ENCODE data around the gene TRPC1. TPM values are rescaled to one million over a fixed set of nuclear protein-coding genes. Genes with fewer than 3 reads are reported as not detected.
"Not testable (repeated sequence)": the region's sequence is repeated elsewhere in the genome, so short reads cannot be mapped to it uniquely, and the experiment has no call there.

TRPC1 gene
- 1 to 10 TPM; 3.0 TPM for total RNA-seq

DNA sequence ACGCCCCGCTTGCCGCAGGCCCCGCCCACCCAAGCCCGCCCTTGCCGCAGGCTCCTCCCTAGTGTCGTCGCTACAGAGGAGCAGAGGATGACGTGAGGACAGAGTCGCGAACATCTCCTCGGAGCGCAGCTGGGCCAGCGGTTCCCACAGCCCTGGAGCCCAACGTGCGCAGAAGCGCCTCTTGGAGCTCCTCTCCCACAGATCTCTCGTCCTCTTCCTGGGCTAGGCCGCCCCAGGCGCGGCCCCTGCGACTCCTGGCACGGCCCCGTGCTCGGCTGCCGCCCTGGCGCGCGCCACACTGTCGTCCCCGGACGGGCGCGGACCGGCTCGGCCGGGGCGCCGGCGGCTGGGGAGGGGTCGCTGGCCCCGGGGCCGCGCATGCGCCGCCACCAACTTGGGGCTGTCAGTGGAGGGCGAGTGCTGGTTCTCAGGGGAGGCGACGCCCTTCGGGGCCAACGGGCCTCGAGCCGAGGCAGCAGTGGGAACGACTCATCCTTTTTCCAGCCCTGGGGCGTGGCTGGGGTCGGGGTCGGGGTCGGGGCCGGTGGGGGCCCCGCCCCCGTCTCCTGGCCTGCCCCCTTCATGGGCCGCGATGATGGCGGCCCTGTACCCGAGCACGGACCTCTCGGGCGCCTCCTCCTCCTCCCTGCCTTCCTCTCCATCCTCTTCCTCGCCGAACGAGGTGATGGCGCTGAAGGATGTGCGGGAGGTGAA is at the start of gene TRPC1:
Gene TRPC1, plus strand, starts transcription at position 67 of the 714 bp plus-strand sequence. Its CDS starts 526 bp downstream, at position 593.
- Mint-ChIP-seq H3K36me3 (ENCODE audit: low read depth) (no peaks in the 10 kb centered on the region), H3K27me3 (peaks cover 53% of the 10 kb centered on the region), H3K4me1 (peaks cover 12% of the 10 kb centered on the region), H3K27ac (peak within 1 kb of the TSS; percentile 83), H3K9me3 (no peaks in the 10 kb centered on the region), H3K4me3 (peak within 1 kb of the TSS; percentile 81)
- CTCF ChIA-PET: interaction anchor here (1.2 kb wide), 1 partner anchor 147 kb away, joined by 4 read pairs; no protein-coding TSS in a partner anchor
- POLR2A ChIA-PET: interaction anchor here (0.6 to 2.8 kb wide), 9 partner anchors 8 to 927 kb away, joined by 3 to 16 read pairs (median 3); partner anchors contain the start of genes ATR and U2SURP
- peak; percentile 85 for DNase-seq

DNA sequence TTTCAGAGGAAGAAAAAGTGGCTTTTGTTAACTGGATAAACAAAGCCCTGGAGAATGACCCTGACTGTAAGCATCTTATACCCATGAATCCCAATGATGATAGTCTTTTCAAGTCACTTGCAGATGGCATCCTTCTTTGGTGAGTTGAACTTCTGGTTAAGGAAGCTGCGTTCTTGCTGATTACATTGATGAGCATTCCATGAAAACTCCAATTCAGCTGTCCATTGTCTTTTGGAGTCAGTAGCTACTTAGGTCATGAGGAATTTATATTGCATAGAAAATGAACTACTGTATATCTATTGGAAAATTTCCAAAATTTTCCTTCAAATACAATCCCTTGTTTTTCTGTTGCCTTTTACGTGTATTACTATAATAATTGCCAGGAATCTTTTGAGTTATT is 47.7 kb upstream of the TRPC1 start:
- Mint-ChIP-seq H3K4me3 (no peak overlapping the region), H3K9me3 (no peaks in the 10 kb centered on the region)

DNA sequence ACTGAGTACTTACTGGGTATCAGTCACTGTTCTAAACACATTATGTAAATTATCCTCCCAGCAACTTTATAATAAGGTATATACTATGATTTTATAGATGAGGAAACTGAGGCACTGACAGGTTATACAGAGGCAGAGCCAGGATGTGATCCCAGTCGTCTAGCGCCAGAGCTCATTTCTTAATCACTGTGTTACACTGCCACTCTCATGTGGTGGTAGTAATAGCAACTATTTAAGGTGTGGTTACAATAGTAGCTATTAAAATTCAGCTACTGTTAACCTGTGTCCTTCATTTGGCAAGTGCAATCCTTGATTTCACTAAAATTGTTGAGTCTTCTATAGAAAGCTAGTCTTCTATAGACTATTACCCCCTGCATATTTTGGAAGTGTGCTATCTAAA is 43.1 kb upstream of the TRPC1 start:
- Mint-ChIP-seq H3K27ac (no peak overlapping the region), H3K9me3 (no peaks in the 10 kb centered on the region), H3K36me3 (ENCODE audit: low read depth) (no peaks in the 10 kb centered on the region), H3K4me3 (no peak overlapping the region), H3K4me1 (no peaks in the 10 kb centered on the region), H3K27me3 (no peaks in the 10 kb centered on the region)
- ChIA-PET POLR2A (no interaction called here), CTCF (no interaction called here)
- DNase-seq: no peak

More for the DNA sequence above, 47.7 kb upstream of the TRPC1 start:
- no peak overlapping the region for H3K27ac Mint-ChIP-seq
- CTCF ChIA-PET: no interaction called here
- POLR2A ChIA-PET: no interaction called here
- H3K36me3 Mint-ChIP-seq (ENCODE audit: low read depth): no peaks in the 10 kb centered on the region
- DNase-seq: no peak
- H3K4me1 Mint-ChIP-seq: no peaks in the 10 kb centered on the region
- H3K27me3 Mint-ChIP-seq: no peaks in the 10 kb centered on the region

DNA sequence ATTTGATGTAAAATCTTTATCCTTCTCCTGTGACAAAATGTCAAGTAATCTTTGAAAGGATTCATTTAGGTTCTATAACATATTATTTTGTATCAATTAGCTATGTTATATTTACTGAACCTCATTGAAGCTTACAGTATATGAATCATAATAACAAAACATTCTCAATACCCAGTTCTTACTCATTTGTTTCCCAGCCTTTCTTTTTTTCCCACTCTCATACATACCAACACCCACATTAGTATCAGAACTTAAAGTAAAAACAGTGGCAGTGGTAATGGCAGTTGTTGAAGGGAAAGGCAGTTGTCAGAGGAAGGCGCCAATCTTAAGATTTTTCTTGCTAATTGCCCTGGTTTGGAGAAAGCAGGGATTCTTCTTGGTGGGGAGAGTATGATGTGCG is 33.2 kb upstream of the TRPC1 start:
- POLR2A ChIA-PET: no interaction called here
- Mint-ChIP-seq H3K36me3 (ENCODE audit: low read depth) (no peaks in the 10 kb centered on the region), H3K27me3 (no peaks in the 10 kb centered on the region), H3K27ac (no peak overlapping the region), H3K9me3 (no peaks in the 10 kb centered on the region), H3K4me3 (no peak overlapping the region), H3K4me1 (no peaks in the 10 kb centered on the region)
- CTCF ChIA-PET: no interaction called here
- no peak for DNase-seq

DNA sequence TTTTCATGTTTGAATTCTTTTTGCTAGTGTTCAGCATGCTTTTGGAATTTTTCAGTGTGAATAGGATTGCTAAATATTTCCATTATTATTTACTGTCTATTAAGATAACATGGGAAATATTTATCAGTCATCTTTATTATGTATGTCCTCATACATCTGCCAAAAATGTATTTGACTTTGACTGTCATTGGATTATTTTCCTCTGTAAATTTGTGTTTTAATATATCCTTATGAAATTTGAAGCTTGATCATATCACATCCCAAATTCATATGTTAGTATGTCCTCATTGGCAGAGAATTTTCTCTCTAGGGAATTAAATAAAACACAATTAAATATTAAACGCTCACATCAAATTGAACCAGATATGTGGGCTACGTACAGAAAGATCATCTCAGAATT is 32.3 kb upstream of the TRPC1 start:
- no peaks in the 10 kb centered on the region for H3K9me3 Mint-ChIP-seq
- H3K4me3 Mint-ChIP-seq: no peak overlapping the region
- no peak for DNase-seq
- ChIA-PET POLR2A (no interaction called here), CTCF (no interaction called here)
- no peak overlapping the region for H3K27ac Mint-ChIP-seq
- H3K4me1 Mint-ChIP-seq: no peaks in the 10 kb centered on the region
- no peaks in the 10 kb centered on the region for H3K36me3 Mint-ChIP-seq (ENCODE audit: low read depth)
- no peaks in the 10 kb centered on the region for H3K27me3 Mint-ChIP-seq

DNA sequence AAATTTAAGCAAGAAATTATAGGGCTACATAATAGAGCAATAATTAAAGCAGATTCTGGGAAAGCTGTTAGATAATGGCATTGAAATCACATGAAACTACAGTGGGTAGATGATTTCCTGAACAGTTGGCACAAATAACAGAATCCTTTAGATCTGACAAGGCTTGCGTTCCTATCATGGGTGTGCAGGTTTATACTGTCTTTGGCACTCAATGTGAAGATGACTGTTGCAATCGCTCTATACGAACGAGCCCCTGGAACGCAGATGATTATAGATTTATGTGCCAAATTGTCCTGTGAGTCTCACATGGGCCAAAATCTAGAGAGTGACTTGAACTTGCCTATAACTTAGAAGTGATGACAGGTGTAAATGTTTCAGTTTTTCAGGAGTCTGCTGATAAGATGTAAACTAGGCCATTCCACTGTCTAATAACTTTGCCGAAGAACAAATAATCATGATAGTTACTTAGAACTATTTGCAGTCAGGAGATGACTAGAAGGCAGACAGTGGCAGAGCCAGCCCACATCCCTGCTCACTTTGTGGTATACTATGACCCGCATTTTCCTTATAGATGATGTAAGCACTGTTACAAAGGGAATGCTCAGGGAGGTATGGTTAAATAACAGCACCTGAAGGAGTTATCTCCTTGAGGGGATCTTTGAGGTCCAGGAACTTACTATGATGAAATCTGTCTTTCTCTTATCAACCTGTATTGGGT is 30.5 kb upstream of the TRPC1 start:
- Mint-ChIP-seq H3K9me3 (no peaks in the 10 kb centered on the region), H3K36me3 (ENCODE audit: low read depth) (no peaks in the 10 kb centered on the region), H3K27me3 (no peaks in the 10 kb centered on the region), H3K27ac (no peak overlapping the region), H3K4me1 (no peaks in the 10 kb centered on the region), H3K4me3 (no peak overlapping the region)
- ChIA-PET POLR2A (no interaction called here), CTCF (no interaction called here)
- DNase-seq: no peak

DNA sequence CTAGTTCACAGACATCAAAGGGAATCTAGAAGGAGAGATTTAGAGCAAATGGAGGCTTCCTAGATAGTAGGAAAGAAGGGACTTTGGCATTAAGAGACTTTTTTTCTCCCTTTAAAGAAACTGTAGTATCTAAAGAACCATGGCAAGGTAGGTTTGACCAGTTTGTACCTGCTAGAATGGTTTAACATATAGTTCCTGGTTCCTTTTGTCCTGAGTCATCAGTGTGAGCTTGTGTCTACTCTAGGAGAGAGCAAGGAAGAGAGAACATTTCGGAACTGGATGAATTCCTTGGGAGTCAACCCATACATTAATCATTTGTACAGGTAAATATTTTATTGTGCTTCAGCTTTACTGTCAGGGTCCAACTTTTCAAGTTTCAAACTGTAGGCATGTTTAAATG is 29.6 kb upstream of the TRPC1 start:
- no peak overlapping the region for H3K4me3 Mint-ChIP-seq
- H3K27ac Mint-ChIP-seq: no peak overlapping the region
- CTCF ChIA-PET: interaction anchor here (1.1 kb wide), 1 partner anchor 13 kb away, joined by 3 read pairs; no protein-coding TSS in a partner anchor
- H3K36me3 Mint-ChIP-seq (ENCODE audit: low read depth): no peaks in the 10 kb centered on the region
- DNase-seq: no peak
- POLR2A ChIA-PET: no interaction called here
- H3K9me3 Mint-ChIP-seq: no peaks in the 10 kb centered on the region
- H3K4me1 Mint-ChIP-seq: no peaks in the 10 kb centered on the region
- no peaks in the 10 kb centered on the region for H3K27me3 Mint-ChIP-seq

DNA sequence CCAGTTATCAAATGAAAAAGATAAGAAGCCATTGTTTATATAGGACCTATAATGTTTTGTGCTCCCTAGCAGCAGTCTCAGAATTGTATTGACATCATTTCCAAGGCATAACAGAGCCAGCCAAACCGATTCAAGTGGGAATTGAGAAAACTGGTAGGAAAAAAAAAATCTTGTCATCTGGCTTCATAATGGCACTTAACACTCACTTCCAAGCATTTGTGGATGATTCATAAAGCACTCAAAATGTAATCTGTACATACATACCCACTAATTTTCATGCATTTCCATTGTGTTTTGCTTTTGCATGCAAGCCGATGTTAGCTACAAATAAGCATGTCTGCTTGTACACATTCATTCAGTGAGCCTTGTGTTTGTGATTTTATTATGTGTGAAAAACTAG is 18.6 kb upstream of the TRPC1 start:
- Mint-ChIP-seq H3K9me3 (no peaks in the 10 kb centered on the region), H3K4me3 (no peak overlapping the region), H3K4me1 (peaks cover 10% of the 10 kb centered on the region), H3K36me3 (ENCODE audit: low read depth) (no peaks in the 10 kb centered on the region), H3K27me3 (peaks cover 3% of the 10 kb centered on the region), H3K27ac (no peak overlapping the region)
- ChIA-PET CTCF (no interaction called here), POLR2A (interaction anchor here (1.6 kb wide), 1 partner anchor 10 kb away, joined by 3 read pairs; no protein-coding TSS in a partner anchor)
- DNase-seq: no peak

DNA sequence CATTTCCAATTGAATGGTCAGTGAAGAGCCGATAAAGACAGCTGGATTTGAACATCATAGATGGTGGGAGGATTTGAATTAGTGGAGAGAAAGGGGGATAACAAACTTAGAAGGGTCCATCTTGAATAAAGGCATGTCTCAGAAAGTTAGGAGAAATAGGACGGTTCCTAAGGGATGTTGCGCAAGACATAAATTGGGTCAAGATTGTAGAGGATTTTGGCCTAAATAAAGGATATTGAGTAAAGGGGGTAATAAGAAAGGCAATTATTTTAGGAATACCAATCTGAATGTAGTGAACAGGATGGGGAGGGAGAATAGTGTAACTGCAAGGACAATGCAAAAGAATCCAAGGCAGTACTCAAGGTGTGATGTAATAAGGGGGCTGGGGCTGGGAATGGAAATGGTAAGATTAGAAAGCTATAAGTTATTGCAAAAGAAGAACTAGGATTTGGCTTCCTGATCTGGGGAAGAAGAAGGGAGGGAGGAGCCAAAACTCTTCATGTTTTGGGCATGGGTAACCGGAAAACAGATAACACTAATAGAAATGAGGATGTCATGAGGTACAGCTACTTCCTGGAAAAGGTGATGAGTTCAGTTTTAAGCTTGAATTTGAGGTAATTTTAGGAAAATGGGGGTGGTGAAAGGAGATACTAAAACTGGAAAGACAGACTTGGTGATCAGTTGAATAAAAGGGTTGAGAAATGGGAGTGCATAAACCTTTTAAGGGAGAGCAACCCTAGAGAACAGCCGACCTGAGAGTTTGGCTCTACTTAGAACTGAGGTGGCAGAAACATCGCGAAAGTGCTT is 17.3 kb upstream of the TRPC1 start:
- Mint-ChIP-seq H3K4me3 (no peak overlapping the region), H3K27ac (no peak overlapping the region), H3K27me3 (peaks cover 3% of the 10 kb centered on the region), H3K4me1 (peaks cover 10% of the 10 kb centered on the region), H3K9me3 (no peaks in the 10 kb centered on the region), H3K36me3 (ENCODE audit: low read depth) (no peaks in the 10 kb centered on the region)
- CTCF ChIA-PET: no interaction called here
- POLR2A ChIA-PET: interaction anchor here (1.0 to 1.6 kb wide), 2 partner anchors 9 to 27 kb away, joined by 3 read pairs; no protein-coding TSS in a partner anchor
- DNase-seq: no peak

DNA sequence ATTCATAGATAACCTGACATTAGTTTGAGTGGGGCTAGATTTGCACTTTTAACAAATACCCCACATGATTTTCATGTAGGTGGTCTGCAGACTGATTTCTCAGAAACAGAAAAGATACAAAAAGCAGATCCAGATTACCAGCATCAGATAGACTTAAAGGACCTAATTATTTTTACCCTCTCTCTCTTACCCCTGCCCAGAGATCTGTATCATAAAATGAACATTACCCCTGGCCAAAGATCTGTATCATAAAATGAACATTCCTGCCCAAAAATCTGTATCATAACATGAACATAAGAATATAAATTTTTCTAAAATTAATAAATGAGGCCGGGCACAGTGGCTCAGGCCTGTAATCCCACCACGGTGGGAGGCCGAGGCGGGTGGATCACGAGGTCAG is 14.6 kb upstream of the TRPC1 start:
- POLR2A ChIA-PET: no interaction called here
- Mint-ChIP-seq H3K27ac (no peak overlapping the region), H3K9me3 (no peaks in the 10 kb centered on the region), H3K4me3 (no peak overlapping the region), H3K27me3 (peaks cover 3% of the 10 kb centered on the region), H3K36me3 (ENCODE audit: low read depth) (no peaks in the 10 kb centered on the region), H3K4me1 (peaks cover 10% of the 10 kb centered on the region)
- no peak for DNase-seq
- CTCF ChIA-PET: interaction anchor here (0.6 kb wide), 1 partner anchor 102 kb away, joined by 3 read pairs; no protein-coding TSS in a partner anchor

DNA sequence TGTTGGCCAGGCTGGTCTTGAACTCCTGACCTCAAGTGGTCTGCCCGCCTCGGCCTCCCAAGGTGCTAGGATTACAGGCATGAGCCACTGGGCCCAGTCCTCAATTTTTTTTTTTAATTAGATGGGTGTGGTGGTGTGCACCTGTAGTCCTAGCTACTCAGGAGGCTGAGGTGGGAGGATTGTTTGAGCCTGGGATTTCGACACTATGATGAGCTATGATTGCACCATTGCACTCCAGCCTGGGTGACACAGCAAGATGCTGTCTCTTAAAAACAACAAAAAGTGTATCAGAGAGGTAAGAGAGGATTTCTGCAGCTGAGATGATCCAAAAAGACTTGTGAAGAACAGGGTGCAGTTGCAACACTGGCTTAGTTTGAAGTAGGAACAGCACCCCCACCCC is 9.0 kb upstream of the TRPC1 start:
- H3K4me1 Mint-ChIP-seq; H3K9me3 Mint-ChIP-seq; H3K36me3 Mint-ChIP-seq (ENCODE audit: low read depth); CTCF ChIA-PET; H3K4me3 Mint-ChIP-seq; H3K27ac Mint-ChIP-seq; DNase-seq: not testable (repeated sequence)
- H3K27me3 Mint-ChIP-seq: peaks cover 25% of the 10 kb centered on the region
- POLR2A ChIA-PET: interaction anchor here (1.3 kb wide), 1 partner anchor 9 kb away, joined by 3 read pairs; no protein-coding TSS in a partner anchor

DNA sequence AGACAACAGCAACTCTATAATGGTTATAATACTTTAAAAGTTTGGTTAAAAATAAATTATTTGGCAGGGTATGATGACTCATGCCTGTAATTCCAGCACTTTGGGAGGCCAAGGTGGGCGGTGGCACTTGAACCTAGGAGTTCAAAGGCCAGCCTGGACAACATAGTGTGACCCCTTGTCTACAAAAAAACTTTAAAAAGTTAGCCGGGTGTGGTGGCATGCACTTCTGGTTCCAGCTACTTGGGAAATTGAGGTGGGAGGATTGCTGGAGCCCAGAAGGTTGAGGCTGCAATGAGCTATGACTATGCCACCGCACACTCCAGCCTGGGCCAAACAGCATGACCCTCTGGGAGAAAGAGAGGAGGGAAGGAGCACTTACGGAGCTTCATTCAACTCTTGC is 7.7 kb upstream of the TRPC1 start:
- Mint-ChIP-seq H3K9me3 (no peaks in the 10 kb centered on the region), H3K36me3 (ENCODE audit: low read depth) (no peaks in the 10 kb centered on the region), H3K4me1 (no peaks in the 10 kb centered on the region), H3K27me3 (peaks cover 36% of the 10 kb centered on the region), H3K27ac (no peak overlapping the region), H3K4me3 (no peak overlapping the region)
- DNase-seq: no peak
- CTCF ChIA-PET: interaction anchor here (0.7 kb wide), 1 partner anchor 247 kb away, joined by 3 read pairs; no protein-coding TSS in a partner anchor
- POLR2A ChIA-PET: no interaction called here

DNA sequence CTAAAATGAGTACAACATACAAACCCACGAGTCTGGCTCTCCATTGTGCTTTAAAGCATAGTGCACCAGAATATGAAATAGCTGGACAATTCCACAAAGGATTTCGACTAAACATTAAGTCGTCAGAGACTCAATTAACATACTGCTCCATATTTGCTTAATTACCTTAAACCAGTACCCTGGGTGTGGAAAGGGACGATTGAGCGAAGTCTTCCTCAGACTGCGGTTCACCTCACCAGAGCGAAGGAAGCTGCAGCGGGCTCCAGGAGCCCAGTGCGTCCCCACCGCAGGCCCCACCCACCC is 218 bp upstream of the TRPC1 start:
- Mint-ChIP-seq H3K4me3 (peak overlapping the region; percentile 81), H3K36me3 (ENCODE audit: low read depth) (no peaks in the 10 kb centered on the region), H3K9me3 (no peaks in the 10 kb centered on the region), H3K27me3 (peaks cover 58% of the 10 kb centered on the region), H3K4me1 (peaks cover 12% of the 10 kb centered on the region), H3K27ac (no peak overlapping the region)
- CTCF ChIA-PET: interaction anchor here (1.2 kb wide), 1 partner anchor 147 kb away, joined by 4 read pairs; no protein-coding TSS in a partner anchor
- no peak for DNase-seq
- POLR2A ChIA-PET: interaction anchor here (0.5 to 2.8 kb wide), 8 partner anchors 9 to 927 kb away, joined by 3 to 16 read pairs (median 4); partner anchors contain the start of gene ATR

Measured in activated CD4-positive, alpha-beta memory T cell treated with anti-CD3 and anti-CD28 coated beads, Interleukin-2, amount 10 ng/mL, durations not matched to agents 7 days and 5 days (primary cell).